OCI-LY7 (cell line): ENCODE results near the gene RPS16. TPM values are rescaled to one million over a fixed set of nuclear protein-coding genes. Genes with fewer than 3 reads are reported as not detected.

Experiments
- BruUV-seq: library from RNA; stranded (reverse); fragments of 400-500 nt; replicated peaks from 2 replicates; lab custom pipeline; 2021; lab: Mats Ljungman, UMichigan
- CTCF ChIA-PET: fragments of 300-600 bp; sonication (Branson Sonifier 250); formaldehyde crosslinking; loops from one replicate; lab custom pipeline; 2022; ENCODE audit warnings: antibody characterized with exemption; ENCODE audit not compliant: unreplicated experiment; lab: Charles Lee
- POLR2A ChIA-PET: fragments of 300-600 bp; sonication (Branson Sonifier 250); formaldehyde crosslinking; loops from one replicate; lab custom pipeline; 2022; ENCODE audit warnings: antibody characterized with exemption; lab: Charles Lee
- DNase-seq: peaks from one replicate; pipeline ENCODE4 v3.0.0-alpha.2; 2015; ENCODE audit warnings: low spot score
- H2AFZ ChIP-seq: fragments of 200-600 bp; sonication (generic), shearing (Covaris generic); 2 replicates; pipeline ENCODE4 v1.6.1; 2014; ENCODE audit warnings: mild to moderate bottlenecking, antibody characterized with exemption, low read length, moderate library complexity
- H3K27ac ChIP-seq: fragments of 200-600 bp; sonication (generic); 2 replicates; pipeline ENCODE4 v1.5.1; 2014; ENCODE audit warnings: mixed run types, low read depth, mild to moderate bottlenecking, moderate library complexity, low read length, inconsistent platforms; ENCODE audit not compliant: poor library complexity, severe bottlenecking
- H3K36me3 ChIP-seq: fragments of 200-600 bp; sonication (generic); 2 replicates; pipeline ENCODE4 v1.6.1; 2014; ENCODE audit warnings: mild to moderate bottlenecking, antibody characterized with exemption, low read length, moderate library complexity, mixed read lengths; ENCODE audit not compliant: insufficient read depth
- H3K4me1 ChIP-seq: fragments of 200-600 bp; sonication (generic); 2 replicates; pipeline ENCODE4 v1.5.1; 2014; ENCODE audit warnings: mild to moderate bottlenecking, low read length; ENCODE audit not compliant: insufficient read depth, poor library complexity, severe bottlenecking
- H3K4me2 ChIP-seq: fragments of 200-600 bp; sonication (generic); 2 replicates; pipeline ENCODE4 v1.6.1; 2014; ENCODE audit warnings: mild to moderate bottlenecking, low read length
- H3K4me3 ChIP-seq: fragments of 200-600 bp; sonication (generic); 2 replicates; pipeline ENCODE4 v1.5.1; 2014; ENCODE audit warnings: mild to moderate bottlenecking, low read depth, low read length; ENCODE audit not compliant: poor library complexity, severe bottlenecking
- H3K79me2 ChIP-seq: fragments of 200-600 bp; sonication (generic); 2 replicates; pipeline ENCODE4 v1.6.1; 2016; ENCODE audit warnings: low read depth, mild to moderate bottlenecking, low read length, moderate library complexity, mixed read lengths; ENCODE audit not compliant: insufficient read depth
- H3K9me2 ChIP-seq: fragments of 200-600 bp; sonication (generic); 2 replicates; pipeline ENCODE4 v1.6.1; 2016; ENCODE audit warnings: mild to moderate bottlenecking, low read length, mixed read lengths; ENCODE audit not compliant: insufficient read depth
- H3K9me3 ChIP-seq: fragments of 200-600 bp; sonication (generic); 2 replicates; pipeline ENCODE4 v1.6.1; 2014; ENCODE audit warnings: mild to moderate bottlenecking, mixed run types, low read length, mixed read lengths
- H4K20me1 ChIP-seq: fragments of 200-600 bp; sonication (generic); 2 replicates; pipeline ENCODE4 v1.6.1; 2014; ENCODE audit warnings: mild to moderate bottlenecking, antibody characterized with exemption, low read length, moderate library complexity, mixed read lengths; ENCODE audit not compliant: insufficient read depth
- CTCF ChIP-seq: fragments of 200-600 bp; sonication (generic); conservative IDR thresholded peaks from 2 replicates; pipeline ENCODE4 v1.5.1; 2014; ENCODE audit warnings: mild to moderate bottlenecking, antibody characterized with exemption, low read length, moderate library complexity, mixed read lengths
- EZH2phosphoT487 ChIP-seq: fragments of 200-600 bp; sonication (generic); IDR thresholded peaks from 2 replicates; pipeline ENCODE4 v1.6.1; 2018; ENCODE audit warnings: low read depth, borderline replicate concordance, mild to moderate bottlenecking, mixed run types, antibody characterized with exemption, low read length, moderate library complexity, mixed read lengths
- intact Hi-C: fragments of 100-400 bp; cut with micrococcal nuclease; formaldehyde crosslinking; loops from one replicate; pipeline ENCODE4 v1.10.0; 2022; ENCODE audit not compliant: unreplicated experiment
- total RNA-seq, 2 experiments: library from RNA; depleted of rRNA in 1 of 2; stranded (reverse); fragments of >200 nt in 1 of 2; shearing (Covaris generic) in 1 of 2; gene quantifications; 2 replicates each; pipeline ENCODE4 v1.2.3, GENCODE V29; 2014 to 2022

The RPS16 gene
- total RNA-seq, 2 experiments from 2014 or later = 634 to 3,661 TPM

- Histone ChIP-seq H2AFZ (no peak overlapping the region), H3K4me2 (no peak overlapping the region), H3K27ac (no peak overlapping the region), H3K79me2 (peaks cover 30% of the 10 kb centered on the region), H3K9me3 (no peaks in the 10 kb centered on the region), H3K4me1 (peaks cover 65% of the 10 kb centered on the region), H3K9me2 (no peaks in the 10 kb centered on the region), H3K36me3 (peaks cover 23% of the 10 kb centered on the region), H3K4me3 (no peak overlapping the region), H4K20me1 (peaks cover 14% of the 10 kb centered on the region)
- ChIA-PET CTCF (no interaction called here), POLR2A (interaction anchor here (0.7 to 1.0 kb wide), 2 partner anchors 37 to 42 kb away, joined by 4 to 5 read pairs; partner anchors contain the start of gene TIMM50)
- no peak for DNase-seq
- no TSS peak for BruUV-seq
- no peak for TF ChIP-seq CTCF
- no peak for TF ChIP-seq EZH2phosphoT487
- intact Hi-C loops = no loop called here
These were observed 2.7 kb upstream of the RPS16 start for GRCh38 chr19:39438270-39438934.

DNA sequence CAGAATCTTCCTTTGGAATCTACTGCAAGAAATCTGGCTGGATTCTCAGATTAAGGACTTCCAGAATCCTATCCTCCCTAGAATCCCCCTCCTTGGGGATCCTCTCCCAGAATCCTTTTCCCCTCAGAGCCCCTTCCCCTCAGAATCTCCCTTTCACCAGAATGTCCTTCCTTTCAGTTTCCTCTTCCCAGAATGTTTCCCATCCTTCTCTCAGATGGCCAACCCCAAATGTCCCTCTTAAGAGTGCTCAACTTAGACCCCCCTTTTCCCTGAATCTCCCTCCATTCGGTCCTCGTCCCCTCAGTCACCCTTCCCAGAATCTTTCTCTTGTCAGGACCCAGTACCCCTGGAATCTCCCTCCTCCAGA lies 584 bp upstream of the RPS16 start:
- Histone ChIP-seq H2AFZ (no peak overlapping the region), H3K4me1 (peaks cover 62% of the 10 kb centered on the region), H4K20me1 (peaks cover 17% of the 10 kb centered on the region), H3K36me3 (peaks cover 44% of the 10 kb centered on the region), H3K4me3 (peak overlapping the region; percentile 97), H3K27ac (peak overlapping the region; percentile 78), H3K79me2 (peaks cover 36% of the 10 kb centered on the region), H3K4me2 (peak overlapping the region; percentile 95), H3K9me3 (no peaks in the 10 kb centered on the region), H3K9me2 (no peaks in the 10 kb centered on the region)
- TF ChIP-seq EZH2phosphoT487 = no peak
- no peak for TF ChIP-seq CTCF
- no peak for DNase-seq
- CTCF ChIA-PET = interaction anchor here (0.9 kb wide), 1 partner anchor 12 kb away, joined by 3 read pairs; no protein-coding TSS in a partner anchor
- TSS peak; percentile 99 for BruUV-seq
- POLR2A ChIA-PET = interaction anchor here (0.6 to 1.8 kb wide), 13 partner anchors 9 to 1786 kb away, joined by 3 to 15 read pairs (median 4); partner anchors contain the start of genes EID2B, GMFG, PLEKHG2 and SUPT5H
- intact Hi-C loops = no loop called here
